ENCODE measurements around the gene SLC6A4.

DNA sequence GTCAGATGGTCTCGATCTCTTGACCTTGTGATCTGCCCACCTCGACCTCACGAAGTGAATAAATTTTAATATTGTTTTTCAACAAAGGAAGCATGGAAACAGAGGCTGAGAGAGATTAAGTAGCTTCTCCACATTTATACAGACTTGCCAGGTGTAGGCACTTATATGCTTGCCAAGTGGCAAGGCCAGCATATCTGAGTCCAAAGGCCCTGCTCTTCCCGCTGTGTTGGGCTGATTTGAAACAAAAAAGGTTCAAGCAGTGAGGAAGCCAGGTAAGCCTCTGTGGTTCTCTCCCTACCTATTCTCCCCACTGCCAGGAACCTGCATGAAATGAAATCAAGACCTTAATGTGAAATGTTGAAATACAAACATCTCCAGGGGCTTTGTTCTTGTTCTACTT is 7.5 kb upstream of the SLC6A4 start:
- TF ChIP-seq, protein P1, sequence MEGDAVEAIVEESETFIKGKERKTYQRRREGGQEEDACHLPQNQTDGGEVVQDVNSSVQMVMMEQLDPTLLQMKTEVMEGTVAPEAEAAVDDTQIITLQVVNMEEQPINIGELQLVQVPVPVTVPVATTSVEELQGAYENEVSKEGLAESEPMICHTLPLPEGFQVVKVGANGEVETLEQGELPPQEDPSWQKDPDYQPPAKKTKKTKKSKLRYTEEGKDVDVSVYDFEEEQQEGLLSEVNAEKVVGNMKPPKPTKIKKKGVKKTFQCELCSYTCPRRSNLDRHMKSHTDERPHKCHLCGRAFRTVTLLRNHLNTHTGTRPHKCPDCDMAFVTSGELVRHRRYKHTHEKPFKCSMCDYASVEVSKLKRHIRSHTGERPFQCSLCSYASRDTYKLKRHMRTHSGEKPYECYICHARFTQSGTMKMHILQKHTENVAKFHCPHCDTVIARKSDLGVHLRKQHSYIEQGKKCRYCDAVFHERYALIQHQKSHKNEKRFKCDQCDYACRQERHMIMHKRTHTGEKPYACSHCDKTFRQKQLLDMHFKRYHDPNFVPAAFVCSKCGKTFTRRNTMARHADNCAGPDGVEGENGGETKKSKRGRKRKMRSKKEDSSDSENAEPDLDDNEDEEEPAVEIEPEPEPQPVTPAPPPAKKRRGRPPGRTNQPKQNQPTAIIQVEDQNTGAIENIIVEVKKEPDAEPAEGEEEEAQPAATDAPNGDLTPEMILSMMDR (IDR thresholded peaks at IDR 0.05; ENCODE audit: low read depth, low read length) = no peak
- no peak for TF ChIP-seq POLR2A (IDR thresholded peaks at IDR 0.05; ENCODE audit: extremely low read depth, insufficient read length)
